ENCODE data around the gene MARCO. TPM values are rescaled to one million over a fixed set of nuclear protein-coding genes. Genes with fewer than 3 reads are reported as not detected.

The MARCO gene
- total and polyA plus RNA-seq, 10 of the 15 experiments (the other 5 are each of a cell fraction or from before 2014, with no cell fraction given): 0.13 to 0.67 (median 0.32) TPM; not detected in 5

DNA sequence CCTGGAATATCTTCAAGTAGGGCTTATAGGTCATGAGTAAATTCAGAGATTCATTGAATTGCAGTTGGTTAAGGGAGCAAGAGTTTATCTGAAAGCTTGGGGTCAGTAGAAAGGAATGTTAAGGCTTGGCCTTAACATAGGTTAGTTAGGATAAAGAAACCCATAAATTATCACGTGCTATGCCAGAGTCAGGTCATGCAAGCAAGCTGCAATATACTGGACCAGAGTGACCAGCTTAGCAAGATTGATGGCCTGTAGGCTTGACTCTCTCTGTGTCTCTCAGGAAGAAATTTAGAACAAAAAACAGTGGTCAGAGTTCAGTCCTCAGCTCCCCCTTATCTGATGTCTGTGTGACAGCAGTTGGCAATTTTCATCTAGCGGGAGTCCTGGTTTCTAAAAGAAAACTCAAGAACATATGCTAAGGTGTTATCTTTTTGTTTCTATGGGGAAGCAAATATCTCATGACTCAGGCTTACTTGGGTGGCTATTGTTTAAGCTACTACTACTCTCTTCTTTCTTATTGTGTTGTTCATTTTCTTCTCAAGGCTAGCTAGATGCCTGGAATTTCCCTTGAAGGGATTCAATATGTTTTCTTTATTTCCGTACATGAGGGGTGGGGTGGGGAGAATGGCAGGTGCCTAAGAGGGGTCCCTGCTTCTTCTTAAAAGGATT lies 28.7 kb upstream of the MARCO start (continued):
- TF ChIP-seq, protein P1, sequence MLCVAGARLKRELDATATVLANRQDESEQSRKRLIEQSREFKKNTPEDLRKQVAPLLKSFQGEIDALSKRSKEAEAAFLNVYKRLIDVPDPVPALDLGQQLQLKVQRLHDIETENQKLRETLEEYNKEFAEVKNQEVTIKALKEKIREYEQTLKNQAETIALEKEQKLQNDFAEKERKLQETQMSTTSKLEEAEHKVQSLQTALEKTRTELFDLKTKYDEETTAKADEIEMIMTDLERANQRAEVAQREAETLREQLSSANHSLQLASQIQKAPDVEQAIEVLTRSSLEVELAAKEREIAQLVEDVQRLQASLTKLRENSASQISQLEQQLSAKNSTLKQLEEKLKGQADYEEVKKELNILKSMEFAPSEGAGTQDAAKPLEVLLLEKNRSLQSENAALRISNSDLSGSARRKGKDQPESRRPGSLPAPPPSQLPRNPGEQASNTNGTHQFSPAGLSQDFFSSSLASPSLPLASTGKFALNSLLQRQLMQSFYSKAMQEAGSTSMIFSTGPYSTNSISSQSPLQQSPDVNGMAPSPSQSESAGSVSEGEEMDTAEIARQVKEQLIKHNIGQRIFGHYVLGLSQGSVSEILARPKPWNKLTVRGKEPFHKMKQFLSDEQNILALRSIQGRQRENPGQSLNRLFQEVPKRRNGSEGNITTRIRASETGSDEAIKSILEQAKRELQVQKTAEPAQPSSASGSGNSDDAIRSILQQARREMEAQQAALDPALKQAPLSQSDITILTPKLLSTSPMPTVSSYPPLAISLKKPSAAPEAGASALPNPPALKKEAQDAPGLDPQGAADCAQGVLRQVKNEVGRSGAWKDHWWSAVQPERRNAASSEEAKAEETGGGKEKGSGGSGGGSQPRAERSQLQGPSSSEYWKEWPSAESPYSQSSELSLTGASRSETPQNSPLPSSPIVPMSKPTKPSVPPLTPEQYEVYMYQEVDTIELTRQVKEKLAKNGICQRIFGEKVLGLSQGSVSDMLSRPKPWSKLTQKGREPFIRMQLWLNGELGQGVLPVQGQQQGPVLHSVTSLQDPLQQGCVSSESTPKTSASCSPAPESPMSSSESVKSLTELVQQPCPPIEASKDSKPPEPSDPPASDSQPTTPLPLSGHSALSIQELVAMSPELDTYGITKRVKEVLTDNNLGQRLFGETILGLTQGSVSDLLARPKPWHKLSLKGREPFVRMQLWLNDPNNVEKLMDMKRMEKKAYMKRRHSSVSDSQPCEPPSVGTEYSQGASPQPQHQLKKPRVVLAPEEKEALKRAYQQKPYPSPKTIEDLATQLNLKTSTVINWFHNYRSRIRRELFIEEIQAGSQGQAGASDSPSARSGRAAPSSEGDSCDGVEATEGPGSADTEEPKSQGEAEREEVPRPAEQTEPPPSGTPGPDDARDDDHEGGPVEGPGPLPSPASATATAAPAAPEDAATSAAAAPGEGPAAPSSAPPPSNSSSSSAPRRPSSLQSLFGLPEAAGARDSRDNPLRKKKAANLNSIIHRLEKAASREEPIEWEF (IDR thresholded peaks at IDR 0.05; ENCODE audit: insufficient replicate concordance, low read depth, low read length): no peak
- TF ChIP-seq CHD2 (IDR thresholded peaks at IDR 0.05; ENCODE audit: borderline replicate concordance, low read depth, low read length): no peak
- no peak for TF ChIP-seq IKZF2 (IDR thresholded peaks at IDR 0.05)
- TF ChIP-seq SIX5 (IDR thresholded peaks at IDR 0.05; ENCODE audit: low read depth, low read length, severe bottlenecking): no peak
- TF ChIP-seq KLF5 (IDR thresholded peaks at IDR 0.05; ENCODE audit: partially characterized antibody): no peak
- no peak for TF ChIP-seq KAT2A (conservative IDR thresholded peaks at IDR 0.05; ENCODE audit: control insufficient read depth, low read depth, low read length)
- TF ChIP-seq, protein P2, sequence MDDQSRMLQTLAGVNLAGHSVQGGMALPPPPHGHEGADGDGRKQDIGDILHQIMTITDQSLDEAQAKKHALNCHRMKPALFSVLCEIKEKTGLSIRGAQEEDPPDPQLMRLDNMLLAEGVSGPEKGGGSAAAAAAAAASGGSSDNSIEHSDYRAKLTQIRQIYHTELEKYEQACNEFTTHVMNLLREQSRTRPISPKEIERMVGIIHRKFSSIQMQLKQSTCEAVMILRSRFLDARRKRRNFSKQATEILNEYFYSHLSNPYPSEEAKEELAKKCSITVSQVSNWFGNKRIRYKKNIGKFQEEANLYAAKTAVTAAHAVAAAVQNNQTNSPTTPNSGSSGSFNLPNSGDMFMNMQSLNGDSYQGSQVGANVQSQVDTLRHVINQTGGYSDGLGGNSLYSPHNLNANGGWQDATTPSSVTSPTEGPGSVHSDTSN (IDR thresholded peaks at IDR 0.05; ENCODE audit: insufficient replicate concordance, low read depth, low read length): no peak
- no peak for TF ChIP-seq FOS (IDR thresholded peaks at IDR 0.05; ENCODE audit: borderline replicate concordance, extremely low read depth, insufficient read length)
- TF ChIP-seq EED (IDR thresholded peaks at IDR 0.05; ENCODE audit: low read depth): no peak
- no peak for TF ChIP-seq ESRRA (IDR thresholded peaks at IDR 0.05; ENCODE audit: low read length)
